Right lobe of liver (tissue), 6 donors: ENCODE measurements around the gene APOBEC3B. TPM values are rescaled to one million over a fixed set of nuclear protein-coding genes. Genes with fewer than 3 reads are reported as not detected.

ENCODE experiments used
- ATAC-seq, 4 donors: fragments of 200-7000 bp; cut with Tn5 transposase; one replicate each; pipeline ENCODE4 v1.9.1; 2020; ENCODE audit warnings: mild to moderate bottlenecking in 4 of 4, moderate library complexity in 4 of 4
- DNase-seq, 3 donors: peaks; one replicate each; pipeline ENCODE4 v3.0.0-alpha.2; 2020
- H3K27ac ChIP-seq, 3 donors: fragments of 200-600 bp; one replicate each; pipeline ENCODE4 v1.8.0; 2022
- H3K27me3 ChIP-seq, 2 donors: fragments of 200-600 bp; one replicate each; pipeline ENCODE4 v1.8.0; 2022
- H3K36me3 ChIP-seq, 4 donors: fragments of 200-600 bp; sonication (generic) in 1 of 4; one replicate each; pipeline versions ENCODE4 v1.5.1 to v1.8.0; 2017 to 2022; ENCODE audit warnings: control low read depth in 1 of 4
- H3K4me1 ChIP-seq, 4 donors: fragments of 200-600 bp; sonication (generic) in 1 of 4; one replicate each; pipeline versions ENCODE4 v1.5.1 to v1.8.0; 2017 to 2022; ENCODE audit warnings: control low read depth in 1 of 4
- H3K4me3 ChIP-seq, 3 donors: fragments of 200-600 bp; one replicate each; pipeline ENCODE4 v1.8.0; 2022
- H3K9me3 ChIP-seq, 4 donors: fragments of 200-600 bp; sonication (generic) in 1 of 4; one replicate each; pipeline versions ENCODE4 v1.5.1 to v1.8.0; 2017 to 2022; ENCODE audit warnings: control low read depth in 1 of 4
- CTCF ChIP-seq, 4 donors: fragments of 200-600 bp in 3 of 4; fragments of 450-650 bp in 1 of 4; IDR thresholded peaks; one replicate each; pipeline versions ENCODE4 v1.5.1 to v1.8.0; 2016 to 2022; ENCODE audit warnings: antibody characterized with exemption in 4 of 4, mild to moderate bottlenecking in 2 of 4
- POLR2A ChIP-seq: fragments of 450-650 bp; IDR thresholded peaks from one replicate; pipeline ENCODE4 v1.6.1; 2017; ENCODE audit warnings: antibody characterized with exemption, mild to moderate bottlenecking
- WGBS: methylation state at CpG from one replicate; pipeline ENCODE4 v1.1.6; 2018; ENCODE audit warnings: low coverage, low lambda C conversion rate; ENCODE audit not compliant: insufficient coverage; ENCODE audit errors: missing lambda C conversion rate; 5-methylcytosine and 5-hydroxymethylcytosine counted together
- intact Hi-C, 2 donors: fragments of 100-400 bp; cut with DNase I; formaldehyde crosslinking; loops; one replicate each; pipeline versions ENCODE4 v1.11.2 to v1.14.1; 2022
- total RNA-seq, 6 experiments: library from RNA; depleted of rRNA in 2 of 6; stranded (reverse); fragments of >200 nt in 2 of 6; fragmentation: NEBNext Ultra II Directional in 3 of 6; extraction: Animal tissue kit (Norgen Biotek cat#: 25700) in 3 of 6; gene quantifications; one replicate each; pipeline versions ENCODE4 v1.1.0 to v1.2.4, GENCODE V29; 2016 to 2023
- donor health status: DM: no; HTN: yes; CAD: no.
- donor health status: DM: no; HTN: no; CAD: no.
- donor health status: DM: no; HTN: no; CAD: no.
- donor health status: DM: no; HTN: yes; CAD: no.
- donor health status: DM: no; HTN: yes; CAD: no.

APOBEC3B gene
- total RNA-seq, 6 experiments from 2014 or later: 0.61 to 1.6 (median 1.1) TPM

GRCh38 chr22:38937036-38937435, 45.1 kb upstream of the APOBEC3B start:
- ATAC-seq: no peak
- no peak overlapping the region for H3K27ac ChIP-seq
- TF ChIP-seq CTCF (IDR thresholded peaks at IDR 0.05) (no peak), POLR2A (no peak)
- no peaks in the 10 kb centered on the region for H3K27me3 ChIP-seq
- no peaks in the 10 kb centered on the region for H3K9me3 ChIP-seq
- H3K4me1 ChIP-seq: no peaks in the 10 kb centered on the region
- H3K4me3 ChIP-seq: no peak overlapping the region
- 100% methylated on average over 2 of the region's 4 CpGs for WGBS
- peak in 1 of 3 donors; percentile 42 for DNase-seq
- H3K36me3 ChIP-seq: no peaks in the 10 kb centered on the region
- intact Hi-C loops: no loop called here

- 73% methylated on average over 11 of the region's 12 CpGs for WGBS
- peak in 1 of 3 donors; percentile 26 for DNase-seq
Measured at GRCh38 chr22:38937541-38937940, 44.6 kb upstream of the APOBEC3B start.

GRCh38 chr22:38938221-38938620, 43.9 kb upstream of the APOBEC3B start:
- no peaks in the 10 kb centered on the region for H3K27me3 ChIP-seq
- no peak for TF ChIP-seq CTCF (IDR thresholded peaks at IDR 0.05)
- no peak for TF ChIP-seq POLR2A
- H3K4me3 ChIP-seq: no peak overlapping the region
- ATAC-seq (no peak), DNase-seq (peak in 1 of 3 donors; percentile 39)
- intact Hi-C loops: no loop called here
- no peaks in the 10 kb centered on the region for H3K4me1 ChIP-seq
- no peaks in the 10 kb centered on the region for H3K9me3 ChIP-seq
- WGBS: 74% methylated on average over 10 of the region's 11 CpGs
- H3K27ac ChIP-seq: no peak overlapping the region
- no peaks in the 10 kb centered on the region for H3K36me3 ChIP-seq

More at GRCh38 chr22:38937541-38937940, 44.6 kb upstream of the APOBEC3B start:
- Histone ChIP-seq H3K9me3 (no peaks in the 10 kb centered on the region), H3K4me1 (no peaks in the 10 kb centered on the region), H3K27me3 (no peaks in the 10 kb centered on the region), H3K27ac (no peak overlapping the region), H3K36me3 (no peaks in the 10 kb centered on the region), H3K4me3 (no peak overlapping the region)
- no peak for TF ChIP-seq CTCF (IDR thresholded peaks at IDR 0.05)
- no peak for TF ChIP-seq POLR2A
- ATAC-seq: no peak
- intact Hi-C loops: no loop called here

- Histone ChIP-seq H3K4me3 (no peak overlapping the region), H3K27me3 (no peaks in the 10 kb centered on the region), H3K9me3 (no peaks in the 10 kb centered on the region), H3K36me3 (no peaks in the 10 kb centered on the region), H3K27ac (no peak overlapping the region), H3K4me1 (no peaks in the 10 kb centered on the region)
- no peak for TF ChIP-seq POLR2A
- no peak for TF ChIP-seq CTCF (IDR thresholded peaks at IDR 0.05)
- WGBS: 78% methylated on average over 5 of the region's 7 CpGs
- ATAC-seq (no peak), DNase-seq (no peak)
- intact Hi-C loops: no loop called here
Measured at GRCh38 chr22:38938925-38939324, 43.2 kb upstream of the APOBEC3B start.

GRCh38 chr22:38940811-38941384, 41.2 kb upstream of the APOBEC3B start:
- Histone ChIP-seq H3K9me3 (no peaks in the 10 kb centered on the region), H3K4me3 (no peak overlapping the region), H3K27ac (no peak overlapping the region), H3K36me3 (no peaks in the 10 kb centered on the region), H3K27me3 (no peaks in the 10 kb centered on the region), H3K4me1 (no peaks in the 10 kb centered on the region)
- TF ChIP-seq POLR2A (no peak), CTCF (IDR thresholded peaks at IDR 0.05) (no peak)
- intact Hi-C loops: no loop called here
- ATAC-seq (no peak), DNase-seq (no peak)
- WGBS: 79% methylated on average over 6 of the region's 6 CpGs
